Amniotic epithelial cell (primary cell): ENCODE data around the gene CD300A.

ENCODE experiments used
- DNase-seq: peaks from one replicate; pipeline ENCODE4 v3.0.0-alpha.2; 2010; ENCODE audit warnings: low read depth

Gene CD300A

DNA sequence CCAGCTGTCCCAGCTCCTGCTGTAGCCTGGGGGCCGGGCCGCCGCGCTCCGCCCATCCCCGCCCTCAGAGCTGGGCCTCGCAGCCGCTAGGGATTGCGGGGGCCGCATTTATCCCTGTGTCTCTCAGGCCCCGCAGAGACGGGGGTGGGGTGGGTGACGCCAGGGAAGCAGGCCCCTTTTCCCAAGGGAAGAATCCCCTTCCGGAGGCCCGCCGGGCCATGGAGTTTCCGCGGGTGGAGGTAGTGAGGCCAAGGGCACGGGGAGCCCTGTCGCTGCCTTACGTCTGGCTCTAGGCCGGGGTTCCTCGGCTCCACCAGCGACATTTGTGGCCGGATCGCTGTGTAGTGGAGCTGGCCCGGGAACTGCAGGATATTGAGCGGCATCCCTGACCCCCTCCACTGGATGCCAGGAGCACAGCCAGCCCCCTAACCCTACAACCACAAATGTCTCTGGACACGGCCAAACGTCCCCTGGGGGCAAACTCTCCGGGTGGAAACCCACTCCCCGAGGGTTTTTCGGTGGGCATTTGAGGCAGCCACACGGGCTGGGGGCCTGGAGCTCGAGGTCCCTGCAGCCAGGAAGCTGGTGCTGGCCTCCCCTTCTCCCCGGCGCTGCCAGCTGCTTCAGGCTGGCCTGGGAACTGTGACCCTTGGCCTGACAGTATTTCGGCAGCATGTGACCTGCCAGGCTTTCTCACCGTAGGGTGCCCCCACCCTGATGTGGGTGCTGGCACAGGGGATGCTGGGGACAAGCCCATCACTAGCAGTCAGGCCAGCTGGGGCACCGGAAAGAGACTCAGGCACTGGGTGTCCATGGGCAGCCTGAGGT lies 12.0 kb upstream of the CD300A start:
- peak; percentile 55 for DNase-seq

DNA sequence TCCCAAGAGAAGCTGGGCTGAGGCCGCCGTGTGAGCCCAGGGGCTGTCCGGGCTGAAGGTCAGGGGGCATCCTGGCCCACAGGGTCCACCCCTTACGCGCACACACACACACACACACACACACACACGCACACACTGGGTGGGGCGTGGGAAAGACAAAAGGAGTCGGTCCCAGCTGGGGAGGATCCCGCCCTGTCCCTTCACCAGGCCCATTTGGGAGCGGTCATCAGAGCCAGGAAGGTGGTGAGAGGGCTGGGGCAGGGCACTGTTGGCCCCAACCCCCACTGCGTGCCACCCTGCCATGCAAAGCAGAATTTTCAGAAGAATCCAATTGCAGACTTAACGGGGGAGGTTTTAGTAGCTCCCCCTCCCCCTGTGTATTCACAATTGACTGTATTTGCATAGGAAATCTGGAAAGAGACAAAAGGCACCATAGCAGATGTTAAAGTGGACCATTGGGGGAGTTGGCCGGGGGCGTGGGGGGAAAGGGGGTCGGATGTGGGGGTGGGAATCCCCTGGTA lies 11.3 kb upstream of the CD300A start:
- DNase-seq: no peak

DNA sequence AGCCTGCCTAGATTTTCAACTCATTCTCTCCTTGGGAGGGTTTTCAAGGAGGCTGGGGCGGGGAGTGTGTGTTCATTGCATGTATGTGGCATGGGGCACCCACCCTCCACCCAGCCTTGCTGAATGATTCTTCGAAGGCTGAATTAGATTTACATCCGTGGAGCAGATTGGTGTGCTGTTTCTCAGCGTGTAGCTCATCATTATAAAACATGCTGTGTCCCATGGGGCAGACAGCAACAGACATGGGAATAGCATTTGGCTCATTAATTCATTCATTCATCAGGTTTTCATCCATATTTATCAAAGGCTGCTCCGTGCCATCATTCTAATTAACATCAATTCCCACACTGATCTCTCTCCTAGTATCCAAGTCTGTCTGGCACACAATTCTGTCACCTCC lies 10.6 kb upstream of the CD300A start:
- DNase-seq: no peak

DNA sequence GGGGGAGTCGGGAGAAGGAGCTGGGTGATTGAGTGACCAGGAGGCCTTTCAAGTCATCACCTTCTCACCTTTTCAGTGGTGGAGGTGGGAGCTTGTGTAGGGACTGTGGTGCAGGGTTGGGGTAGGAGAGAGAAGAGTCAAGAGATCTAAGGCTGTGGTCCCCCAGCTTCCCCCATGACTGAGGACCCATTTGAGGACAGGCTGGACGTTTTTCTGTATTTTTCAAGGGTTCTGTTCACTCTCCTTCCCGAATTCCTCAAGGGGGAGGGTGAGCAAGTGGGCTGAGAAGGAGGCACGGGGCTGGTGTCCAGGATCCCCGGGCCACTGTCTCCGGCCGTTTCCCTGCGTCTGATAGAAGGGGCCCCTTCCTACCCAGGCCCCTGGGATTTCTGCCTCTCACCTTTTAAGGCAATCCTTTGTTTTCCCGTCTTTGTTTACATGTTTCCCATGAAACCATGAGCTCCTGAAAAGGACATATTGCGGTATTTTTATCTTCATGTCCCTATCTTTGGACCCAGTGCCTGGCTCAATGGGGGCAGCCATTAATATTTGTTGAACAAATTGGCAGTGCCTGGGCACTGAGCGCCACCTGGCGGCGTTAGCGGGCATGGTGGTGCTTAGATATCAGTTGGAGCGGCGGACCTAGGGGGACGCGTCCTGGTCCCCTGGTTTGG lies 9.2 kb upstream of the CD300A start:
- DNase-seq: peak; percentile 36

DNA sequence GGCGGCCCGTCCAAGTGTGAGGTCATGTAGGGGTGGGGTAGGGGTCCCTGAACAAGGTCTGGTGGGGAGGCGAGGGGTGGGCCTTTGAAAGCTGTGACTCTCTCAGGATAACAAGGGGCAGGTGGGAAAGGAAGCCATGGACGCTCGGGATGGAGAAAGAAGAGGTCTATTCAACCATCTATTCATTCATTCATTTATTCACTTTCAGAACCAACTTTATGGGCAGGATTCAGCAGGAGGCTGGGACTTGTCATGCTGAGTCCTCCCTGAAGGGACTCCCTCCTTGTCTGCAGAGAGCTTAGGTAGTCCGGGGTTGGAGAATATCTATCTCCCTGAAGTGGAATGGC lies 8.6 kb upstream of the CD300A start:
- DNase-seq: no peak

DNA sequence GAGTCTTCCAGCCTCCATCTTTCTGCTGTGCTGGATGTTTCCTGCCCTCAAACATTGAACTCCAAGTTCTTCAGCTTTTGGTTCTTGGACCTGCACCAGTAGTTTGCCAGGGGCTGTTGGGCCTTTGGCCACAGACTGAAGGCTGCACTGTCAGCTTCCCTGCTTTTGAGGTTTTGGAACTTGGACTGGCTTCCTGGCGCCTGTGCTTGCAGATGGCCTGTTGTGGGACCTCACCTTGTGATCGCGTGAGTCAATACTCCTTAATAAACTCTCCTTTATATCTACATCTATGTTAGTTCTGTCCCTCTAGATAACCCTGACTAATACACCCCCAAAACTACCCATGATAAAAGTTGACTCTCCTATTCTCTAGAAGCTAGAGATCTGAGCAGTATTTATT lies 7.6 kb upstream of the CD300A start:
- DNase-seq: no peak

DNA sequence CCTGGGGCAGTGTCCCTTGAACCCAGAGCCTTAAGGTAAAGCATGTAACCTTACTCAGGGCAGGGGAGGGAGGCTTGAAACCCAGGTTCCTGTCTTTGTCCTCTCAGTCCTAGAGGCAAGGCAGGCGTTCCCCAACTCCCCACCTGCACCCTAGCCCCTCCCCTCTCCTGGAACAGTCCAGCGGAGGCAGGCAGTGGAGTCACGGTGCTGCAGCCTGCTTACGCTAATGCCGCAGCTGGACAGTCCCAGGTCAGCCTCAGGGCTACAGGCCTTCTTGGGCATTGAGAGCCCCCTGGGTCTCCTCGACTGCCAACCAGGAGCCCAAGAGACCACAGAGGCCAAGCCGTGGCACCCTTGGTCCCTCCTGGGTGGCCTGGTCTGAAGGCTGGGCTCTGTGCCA lies 6.8 kb upstream of the CD300A start:
- DNase-seq: no peak

DNA sequence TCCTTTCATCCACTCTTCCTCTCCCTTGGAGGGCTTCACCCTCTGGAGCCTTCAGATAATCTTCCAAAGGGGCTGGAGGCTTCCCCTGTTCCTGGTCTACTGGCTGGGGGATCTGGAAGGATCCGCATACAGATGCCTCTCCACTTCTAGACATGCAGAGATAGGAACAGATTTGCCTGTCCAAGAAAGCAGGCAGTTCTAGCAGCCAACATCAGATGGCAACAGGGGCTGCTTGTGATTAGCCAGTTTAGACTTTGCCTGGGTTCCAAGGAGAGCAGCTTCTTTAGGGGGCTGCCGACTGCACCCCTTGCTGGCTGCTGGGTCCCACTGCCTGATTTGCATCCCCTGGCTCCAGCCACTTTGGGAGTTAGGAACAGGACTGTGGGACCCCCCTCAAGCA lies 6.2 kb upstream of the CD300A start:
- no peak for DNase-seq

DNA sequence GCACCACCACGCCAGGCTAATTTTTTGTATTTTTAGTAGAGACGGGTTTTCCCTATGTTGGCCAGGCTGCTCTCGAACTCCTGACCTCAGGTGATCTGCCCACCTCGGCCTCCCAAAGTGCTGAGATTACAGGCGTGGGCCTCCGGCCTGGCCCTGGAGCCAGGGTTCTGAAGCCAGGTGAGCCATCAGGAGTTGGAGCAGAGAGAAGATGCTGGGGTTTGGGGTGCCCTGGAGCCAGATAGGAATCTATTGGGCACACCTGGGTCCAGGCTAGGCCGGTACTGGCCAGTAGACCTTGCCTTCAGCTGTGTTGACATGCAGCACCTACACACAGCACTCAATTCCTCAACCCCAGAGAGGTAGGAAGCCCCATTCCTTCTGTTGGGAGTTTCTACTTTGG lies 5.4 kb upstream of the CD300A start:
- DNase-seq: no peak

DNA sequence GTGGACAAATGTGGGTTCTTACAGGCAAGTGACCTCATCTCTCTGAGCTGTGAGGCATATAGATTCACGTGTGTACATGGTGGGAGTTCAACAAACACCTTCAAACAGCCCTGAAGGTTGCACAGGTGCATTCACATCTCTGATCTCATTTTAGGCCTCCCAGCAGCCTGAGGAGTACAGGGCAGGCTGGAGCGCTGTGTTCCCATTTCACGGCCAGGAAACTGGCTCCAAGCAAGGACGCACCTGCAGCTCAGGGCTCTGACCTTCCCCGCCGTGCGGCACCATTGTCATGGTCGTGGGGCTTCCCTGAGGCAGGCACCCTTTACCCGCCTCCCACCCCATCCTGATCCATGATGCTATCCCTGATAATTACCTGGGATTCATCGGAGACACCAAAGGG lies 4.8 kb upstream of the CD300A start:
- no peak for DNase-seq

DNA sequence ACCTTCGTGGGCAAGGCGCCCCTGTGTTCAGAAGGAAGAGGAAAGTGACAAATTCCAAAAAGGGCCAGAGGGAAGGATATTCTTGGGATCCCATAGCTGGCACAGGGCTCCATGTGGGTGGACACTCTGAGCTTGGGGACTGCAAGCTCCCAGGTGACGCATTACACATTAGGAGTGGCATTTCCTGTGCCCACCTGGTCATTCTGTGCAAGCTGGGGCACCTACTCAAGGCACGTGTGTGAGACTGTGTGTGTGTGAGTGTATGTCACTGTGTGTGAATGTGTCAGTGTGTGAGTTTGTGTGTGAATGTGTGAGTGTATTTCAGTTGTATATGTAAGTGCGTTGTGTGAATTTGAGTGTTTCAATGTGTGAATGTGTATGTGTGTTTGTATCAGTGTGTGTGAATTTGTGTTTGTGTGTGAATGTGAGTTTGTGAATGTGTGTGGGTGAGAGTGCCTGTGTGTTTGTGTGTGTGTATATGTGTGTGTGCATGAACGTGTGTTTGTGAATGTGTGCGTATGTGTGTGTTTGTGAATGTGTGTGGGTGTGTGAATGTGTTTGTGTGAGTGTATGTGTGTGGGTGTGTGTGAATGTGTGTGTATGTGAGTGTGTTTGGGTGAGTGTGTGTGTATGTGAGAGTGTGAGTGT lies 1.6 kb upstream of the CD300A start:
- DNase-seq: no peak

DNA sequence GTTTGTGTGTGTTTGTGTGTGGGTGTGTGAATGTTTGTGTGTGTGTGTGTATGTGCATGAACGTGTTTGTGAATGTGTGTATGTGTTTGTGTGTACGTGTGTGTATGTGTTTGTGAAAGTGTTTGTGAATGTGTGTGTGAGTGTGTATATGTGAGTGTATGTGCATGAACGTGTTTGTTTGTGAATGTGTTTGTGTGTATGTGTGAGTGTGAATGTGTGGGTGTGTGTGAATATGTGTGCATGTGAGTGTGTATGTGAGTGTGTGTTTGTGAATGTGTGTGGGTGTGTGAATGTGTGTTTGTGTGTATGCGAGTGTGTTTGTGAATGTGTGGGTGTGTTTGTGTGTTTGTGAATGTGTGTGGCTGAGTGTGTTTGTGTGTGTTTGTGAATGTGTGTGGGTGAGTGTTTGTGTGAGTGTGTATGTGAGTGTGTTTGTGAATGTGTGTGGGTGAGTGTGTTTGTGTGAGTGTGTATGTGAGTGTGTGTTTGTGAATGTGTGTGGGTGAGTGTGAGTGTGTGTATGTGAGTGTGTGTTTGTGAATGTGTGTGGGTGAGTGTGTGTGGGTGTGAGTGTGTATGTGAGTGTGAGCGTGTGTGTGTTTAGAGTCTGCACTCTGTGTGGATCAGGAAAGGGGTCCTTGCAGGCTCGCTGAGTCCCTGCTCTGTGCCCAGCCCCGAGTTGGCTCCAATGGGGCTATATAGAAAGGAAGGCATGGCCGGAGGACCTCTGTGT lies 890 bp upstream of the CD300A start:
- DNase-seq: no peak

DNA sequence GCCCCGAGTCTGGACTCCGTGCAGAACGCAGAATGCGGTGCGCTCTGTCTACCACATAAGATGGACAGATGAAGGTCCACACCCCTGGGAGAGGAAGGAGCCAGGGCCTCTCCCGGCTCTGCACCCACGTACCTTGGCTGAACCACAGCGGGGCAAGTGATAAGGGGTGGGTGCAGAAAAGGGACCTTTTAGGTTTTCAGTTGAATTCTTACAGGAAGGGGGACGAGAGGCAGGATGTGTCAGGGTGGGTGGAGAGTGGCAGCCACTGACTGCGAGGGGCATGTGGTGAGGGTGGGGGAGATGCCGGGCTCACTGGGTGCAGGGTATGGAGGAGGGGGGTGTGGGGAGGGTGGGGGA lies 372 bp downstream of the CD300A start:
- no peak for DNase-seq

DNA sequence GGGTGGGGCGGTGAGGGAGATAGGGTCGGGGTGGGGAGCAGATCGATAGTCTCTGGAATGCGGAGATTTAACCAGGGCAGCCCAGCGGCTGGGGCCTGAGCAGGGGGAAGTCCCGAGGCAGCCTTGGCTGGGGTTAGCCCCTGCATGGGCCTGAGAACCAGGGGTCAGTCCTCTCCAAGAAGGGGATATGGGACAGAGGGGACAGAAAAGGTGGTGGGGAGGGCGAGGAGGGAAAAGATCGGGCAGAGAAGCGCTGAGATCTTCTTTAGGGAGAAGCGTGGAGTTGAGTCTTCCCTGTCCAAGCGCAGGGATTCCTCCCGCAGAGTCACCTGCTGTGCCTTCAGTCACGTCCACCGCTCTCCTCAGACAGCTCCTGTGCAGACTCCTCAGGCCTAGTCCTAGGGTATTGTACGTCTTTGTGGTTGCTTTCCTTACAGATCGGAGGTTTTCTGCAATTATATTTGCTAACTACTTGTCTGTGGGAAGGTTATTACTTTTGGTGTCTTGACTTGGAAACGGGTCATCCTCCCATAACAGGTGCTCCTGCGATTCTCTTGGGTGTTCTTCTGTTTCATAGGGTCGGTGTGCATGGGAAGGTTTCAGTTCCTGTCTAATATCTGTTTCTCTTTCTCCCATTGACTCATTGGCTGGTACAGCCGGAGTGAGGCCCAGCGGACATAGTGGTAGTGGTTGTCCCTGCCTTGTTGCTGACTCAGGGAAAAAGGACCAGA lies 952 bp downstream of the CD300A start:
- DNase-seq: no peak

DNA sequence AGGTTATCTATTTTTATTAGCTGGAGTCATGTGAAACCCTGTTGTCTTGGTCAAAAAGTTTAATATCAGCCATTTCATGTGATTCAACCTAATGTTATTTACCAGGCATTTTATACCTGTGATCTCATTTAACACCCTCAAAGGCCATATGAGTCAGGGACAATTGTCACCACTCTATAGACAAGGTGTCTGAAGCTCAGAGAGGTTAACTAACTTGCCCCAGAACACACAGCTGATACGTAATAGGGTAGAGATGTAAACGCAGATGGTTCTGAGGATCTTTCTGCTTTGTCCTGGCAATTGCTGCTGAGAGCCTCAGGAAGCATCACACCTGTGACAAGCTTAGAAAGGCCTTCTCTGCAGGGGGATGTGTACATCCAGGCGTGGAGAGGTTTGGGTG lies 4.9 kb downstream of the CD300A start:
- DNase-seq: no peak

DNA sequence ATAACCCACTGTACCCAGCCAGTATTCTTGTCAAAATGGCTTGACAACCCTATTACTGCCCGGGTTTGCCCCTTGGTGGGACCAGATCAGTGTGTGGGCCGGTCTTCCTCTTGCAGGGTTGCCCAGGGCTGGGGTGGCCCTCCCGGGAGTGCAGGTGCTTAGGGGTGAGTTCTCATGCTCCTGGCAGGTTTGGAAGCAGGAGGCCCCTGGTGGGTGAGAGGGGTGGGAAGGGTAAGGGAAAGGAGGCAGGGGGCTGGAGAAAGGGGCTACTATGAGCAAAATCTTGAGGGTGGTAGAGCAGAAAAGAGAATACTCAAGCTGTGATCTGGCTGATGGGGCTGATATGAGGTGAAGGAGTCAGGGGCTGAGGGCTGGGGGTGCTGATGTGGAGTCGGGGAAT lies 6.5 kb downstream of the CD300A start:
- DNase-seq: no peak

DNA sequence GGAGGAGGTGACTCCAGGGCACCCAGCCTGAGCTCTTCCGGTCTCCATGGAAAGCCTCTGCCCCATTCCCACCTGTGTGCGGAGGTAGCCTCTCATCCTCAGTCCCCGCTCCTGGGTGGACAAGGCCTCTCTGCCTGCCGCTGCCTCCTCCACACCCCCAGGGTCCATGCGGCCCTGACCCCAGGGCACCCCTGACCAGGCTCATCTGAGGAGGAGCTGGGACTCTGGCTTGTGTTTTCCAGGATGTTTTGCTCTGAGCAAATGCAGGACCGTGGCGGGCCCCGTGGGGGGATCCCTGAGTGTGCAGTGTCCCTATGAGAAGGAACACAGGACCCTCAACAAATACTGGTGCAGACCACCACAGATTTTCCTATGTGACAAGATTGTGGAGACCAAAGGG lies 6.9 kb downstream of the CD300A start:
- no peak for DNase-seq

DNA sequence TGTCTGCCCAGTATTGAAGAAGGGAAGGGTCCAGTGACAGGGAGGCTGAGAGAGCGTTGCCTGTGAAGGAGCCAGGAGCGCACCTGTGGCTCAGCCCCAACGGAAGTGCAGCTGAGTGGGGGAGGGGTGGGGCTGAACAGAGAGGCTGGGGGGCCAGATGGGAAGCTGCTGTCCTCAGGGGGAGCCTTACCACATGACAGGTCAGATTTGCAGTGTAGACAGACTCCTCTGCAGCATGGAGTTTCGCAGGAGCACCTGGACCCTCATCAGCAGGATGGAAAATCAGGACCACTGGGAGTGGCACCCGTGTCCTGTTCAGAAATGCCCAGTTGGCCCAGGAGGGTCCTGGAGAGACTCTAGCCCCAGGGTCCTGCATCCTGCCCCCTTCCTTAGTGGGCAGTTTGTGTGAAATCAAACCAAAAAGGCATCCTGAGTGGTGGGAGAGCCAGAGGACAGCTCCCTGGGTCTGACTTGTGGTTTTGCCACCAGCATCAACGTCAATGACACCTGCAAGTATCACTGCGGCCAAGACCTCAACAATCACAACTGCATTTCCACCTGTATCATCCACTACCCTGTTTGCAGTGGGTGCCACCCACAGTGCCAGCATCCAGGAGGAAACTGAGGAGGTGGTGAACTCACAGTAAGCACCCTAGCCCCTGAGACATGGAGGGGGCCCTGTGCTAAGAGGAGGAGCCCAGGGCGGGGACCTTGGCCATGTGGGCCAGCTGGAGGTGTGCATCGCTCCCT lies 7.8 kb downstream of the CD300A start:
- no peak for DNase-seq

DNA sequence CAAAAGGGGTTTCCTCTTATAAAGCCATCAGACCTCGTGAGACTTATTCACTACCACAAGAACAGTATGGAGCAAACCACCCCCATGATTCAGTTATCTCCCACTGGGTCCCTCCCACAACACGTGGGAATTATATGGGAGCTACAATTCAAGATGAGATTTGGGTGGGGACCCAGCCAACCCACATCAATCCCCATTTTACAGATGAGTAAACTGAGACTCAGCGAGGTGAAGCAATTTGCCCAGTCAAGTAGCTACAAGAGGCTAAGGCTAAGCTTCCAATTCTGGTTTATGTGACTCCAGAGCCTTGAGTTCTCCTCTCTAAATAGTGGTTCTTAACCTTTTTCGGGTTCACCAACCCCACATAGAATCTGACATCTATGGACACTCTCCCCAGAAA lies 8.8 kb downstream of the CD300A start:
- DNase-seq: no peak

DNA sequence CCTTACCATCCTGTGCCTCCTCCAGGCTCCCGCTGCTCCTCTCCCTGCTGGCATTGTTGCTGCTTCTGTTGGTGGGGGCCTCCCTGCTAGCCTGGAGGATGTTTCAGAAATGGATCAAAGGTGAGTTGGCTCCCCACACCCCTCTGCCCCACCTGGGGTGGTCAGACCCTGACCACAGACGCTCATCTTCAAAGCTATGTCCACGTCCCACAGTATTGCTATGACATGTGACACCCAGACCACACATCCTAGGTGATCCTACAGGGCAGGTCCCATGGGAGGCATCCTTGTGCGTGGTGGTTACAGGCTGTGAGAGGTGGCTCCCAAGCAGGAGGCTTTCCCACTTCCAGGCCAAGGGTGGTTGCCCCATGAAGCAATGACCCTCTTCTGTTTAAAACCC lies 11.0 kb downstream of the CD300A start:
- no peak for DNase-seq

DNA sequence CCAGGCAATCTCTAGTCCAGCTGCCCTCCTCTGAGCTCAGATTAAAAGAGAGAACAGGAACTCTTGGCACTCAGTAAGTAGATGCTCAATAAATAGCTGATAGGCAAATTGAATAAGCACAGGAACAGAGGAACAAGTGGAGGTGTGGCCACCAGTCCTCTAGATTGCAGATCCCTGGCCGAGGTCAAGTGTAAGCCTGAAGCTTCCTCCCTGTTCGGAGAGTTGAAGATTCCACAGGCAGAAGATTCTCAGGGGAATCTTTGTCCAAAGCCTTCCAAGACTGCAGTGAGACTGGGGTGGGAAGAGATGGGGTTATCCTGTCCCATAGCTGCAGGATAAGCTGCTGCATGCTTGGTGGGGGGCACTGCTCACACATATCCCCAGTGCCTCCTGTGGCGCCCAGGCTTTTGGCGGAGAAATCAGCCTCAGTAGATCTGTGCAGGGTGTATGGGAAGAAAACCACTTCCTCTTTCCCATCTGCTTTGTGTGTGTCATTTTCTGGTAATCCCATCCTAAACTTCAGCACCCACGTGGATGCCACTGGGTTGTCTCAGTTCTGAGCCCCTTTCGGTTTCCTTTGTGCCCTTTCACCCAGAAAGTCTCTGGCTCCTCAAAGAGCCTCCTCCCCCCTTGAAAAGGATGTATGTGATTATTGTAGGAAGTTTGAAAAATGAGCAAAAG lies 12.1 kb downstream of the CD300A start:
- DNase-seq: no peak
